Measurements from ENCODE around the gene DOCK2.

GRCh38 chr5:169656125-169656901 is 19.2 kb downstream of the DOCK2 start:
- TF ChIP-seq ZBTB7A (tag by site-specific recombination; IDR thresholded peaks at IDR 0.05; ENCODE audit: low read depth) = no peak
- no peak for TF ChIP-seq ZBTB48 (tag by site-specific recombination; IDR thresholded peaks at IDR 0.05)
- no peak for TF ChIP-seq TRIM28 (IDR thresholded peaks at IDR 0.05; ENCODE audit: borderline replicate concordance, low read length)
- no peak for TF ChIP-seq SP3 (tag by site-specific recombination; IDR thresholded peaks at IDR 0.05)
- no peak for TF ChIP-seq REST (tag by site-specific recombination; IDR thresholded peaks at IDR 0.05)
- TF ChIP-seq CTCF (tag by site-specific recombination; IDR thresholded peaks at IDR 0.05) = no peak
- no peak for TF ChIP-seq YY1 (tag by site-specific recombination; IDR thresholded peaks at IDR 0.05)
- no peak for TF ChIP-seq ZNF560 (tag by site-specific recombination; IDR thresholded peaks at IDR 0.05; ENCODE audit: borderline replicate concordance)
- TF ChIP-seq ZBTB8A (tag by site-specific recombination; IDR thresholded peaks at IDR 0.05) = no peak
- no peak for TF ChIP-seq BCL11A (tag by site-specific recombination; IDR thresholded peaks at IDR 0.05; ENCODE audit: low read depth)
- TF ChIP-seq PRDM10 (tag by site-specific recombination; IDR thresholded peaks at IDR 0.05) = no peak
- no peak for TF ChIP-seq ZNF571 (tag by site-specific recombination; IDR thresholded peaks at IDR 0.05)
- no peak for TF ChIP-seq PBX3 (CRISPR knock-in tag; IDR thresholded peaks at IDR 0.05)

Measured in HEK293 (cell line).